HFF-Myc (cell line): ENCODE results near the gene LRRC1.
"Not testable (repeated sequence)": the region's sequence is repeated elsewhere in the genome, so short reads cannot be mapped to it uniquely, and the experiment has no call there.

Source experiments
- DNase-seq: peaks from one replicate; pipeline ENCODE4 v3.0.0-alpha.2; 2011; ENCODE audit warnings: low read depth; ENCODE audit errors: extremely low read depth
- H3K4me3 ChIP-seq: replicated peaks from 2 replicates; pipeline ENCODE4 v1.5.1; 2011; ENCODE audit warnings: low read depth, mild to moderate bottlenecking, control low read depth, low read length
- TF ChIP-seq, protein P1 (sequence below): IDR thresholded peaks from 2 replicates; pipeline ENCODE4 v1.5.1; 2012; ENCODE audit warnings: mild to moderate bottlenecking, low read depth, low read length, control low read depth; ENCODE audit errors: missing control alignments

The LRRC1 gene

DNA sequence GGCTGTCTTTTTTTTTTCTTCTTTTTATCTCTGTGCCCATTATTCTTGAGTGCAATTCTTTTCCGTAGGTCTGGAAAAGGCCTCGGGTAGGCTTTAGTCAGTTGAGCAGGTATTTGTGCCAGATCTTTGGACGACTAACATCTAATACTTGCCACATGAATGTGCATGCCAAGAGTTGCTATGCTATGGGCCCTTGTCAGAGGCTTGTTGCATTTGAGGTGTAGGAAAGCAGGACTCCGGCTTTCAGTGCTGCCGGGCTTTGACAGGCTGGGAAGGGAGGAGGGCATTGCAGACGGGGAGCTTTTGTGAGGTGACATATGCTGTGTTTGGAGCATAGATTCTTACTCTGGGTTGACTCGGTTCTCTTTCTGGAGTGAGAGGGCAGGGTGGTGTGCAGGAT, 10.2 kb downstream of the LRRC1 start:
- DNase-seq: no peak
- TF ChIP-seq, protein P1, sequence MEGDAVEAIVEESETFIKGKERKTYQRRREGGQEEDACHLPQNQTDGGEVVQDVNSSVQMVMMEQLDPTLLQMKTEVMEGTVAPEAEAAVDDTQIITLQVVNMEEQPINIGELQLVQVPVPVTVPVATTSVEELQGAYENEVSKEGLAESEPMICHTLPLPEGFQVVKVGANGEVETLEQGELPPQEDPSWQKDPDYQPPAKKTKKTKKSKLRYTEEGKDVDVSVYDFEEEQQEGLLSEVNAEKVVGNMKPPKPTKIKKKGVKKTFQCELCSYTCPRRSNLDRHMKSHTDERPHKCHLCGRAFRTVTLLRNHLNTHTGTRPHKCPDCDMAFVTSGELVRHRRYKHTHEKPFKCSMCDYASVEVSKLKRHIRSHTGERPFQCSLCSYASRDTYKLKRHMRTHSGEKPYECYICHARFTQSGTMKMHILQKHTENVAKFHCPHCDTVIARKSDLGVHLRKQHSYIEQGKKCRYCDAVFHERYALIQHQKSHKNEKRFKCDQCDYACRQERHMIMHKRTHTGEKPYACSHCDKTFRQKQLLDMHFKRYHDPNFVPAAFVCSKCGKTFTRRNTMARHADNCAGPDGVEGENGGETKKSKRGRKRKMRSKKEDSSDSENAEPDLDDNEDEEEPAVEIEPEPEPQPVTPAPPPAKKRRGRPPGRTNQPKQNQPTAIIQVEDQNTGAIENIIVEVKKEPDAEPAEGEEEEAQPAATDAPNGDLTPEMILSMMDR: no peak
- no peak overlapping the region for H3K4me3 ChIP-seq

DNA sequence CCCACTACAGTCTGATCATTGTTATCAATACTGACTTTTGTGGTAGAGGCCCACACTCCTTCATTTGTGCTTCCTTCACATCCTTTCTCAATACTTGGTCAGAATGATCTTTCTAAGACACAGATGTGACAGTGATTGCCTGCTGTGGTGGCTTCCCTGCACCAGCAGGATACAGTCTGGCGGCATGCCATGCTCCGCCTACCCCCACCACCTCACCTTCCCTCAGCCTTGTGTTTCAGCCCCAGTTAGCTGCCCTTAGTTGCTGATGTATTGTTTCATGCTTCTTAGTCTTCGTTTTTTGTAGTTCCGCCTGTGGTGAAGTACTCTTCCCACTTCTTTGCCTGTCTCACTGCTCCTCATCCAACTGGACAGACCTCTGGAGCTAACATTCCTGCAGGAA, 10.9 kb downstream of the LRRC1 start:
- no peak overlapping the region for H3K4me3 ChIP-seq
- no peak for DNase-seq
- TF ChIP-seq, protein P1: no peak

DNA sequence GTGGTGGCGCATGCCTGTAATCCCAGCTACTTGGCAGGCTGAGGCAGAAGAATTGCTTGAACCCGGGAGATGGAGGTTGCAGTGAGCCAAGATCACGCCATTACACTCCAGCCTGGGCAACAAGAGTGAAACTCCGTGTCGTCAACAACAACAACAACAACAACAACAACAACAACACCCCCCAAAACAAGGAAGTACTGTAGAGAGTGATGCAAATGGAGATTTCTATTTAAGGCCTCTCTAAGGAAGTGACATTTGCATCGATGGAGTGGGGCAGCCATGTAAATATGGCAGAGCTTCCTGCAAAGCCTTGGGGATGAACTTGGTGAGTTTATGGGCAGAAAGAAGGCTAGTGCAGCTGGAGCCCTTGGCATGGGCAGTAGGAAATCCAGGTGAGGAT, 12.8 kb downstream of the LRRC1 start:
- not testable (repeated sequence) for DNase-seq

DNA sequence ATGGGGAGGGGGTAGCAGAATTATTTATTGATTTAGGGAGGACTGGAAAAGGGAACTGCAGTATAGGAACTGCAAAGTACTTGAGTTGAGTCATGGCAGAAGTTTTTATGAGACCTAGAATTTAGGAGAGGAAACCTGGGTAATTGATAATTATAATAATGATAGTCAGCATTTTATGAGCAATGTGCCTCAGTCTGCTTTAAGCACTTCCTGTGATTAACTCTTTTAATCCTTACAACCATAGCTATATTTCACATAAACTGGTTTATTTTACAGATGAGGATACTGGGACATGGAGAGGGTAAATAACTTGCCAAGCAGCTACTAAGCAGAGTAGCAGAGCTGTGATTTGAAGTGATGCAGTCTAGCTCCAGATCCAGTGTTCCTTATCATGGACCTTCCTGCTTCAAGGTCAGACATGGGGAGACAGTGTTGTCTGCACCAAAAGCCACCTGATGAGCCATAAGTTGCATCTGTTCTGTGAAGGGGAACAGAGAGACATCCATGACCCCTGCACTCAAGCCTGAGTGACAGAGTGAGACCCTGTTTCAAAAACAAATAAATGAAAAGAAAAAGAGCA, 13.6 kb downstream of the LRRC1 start:
- no peak for DNase-seq
- TF ChIP-seq, protein P1: no peak
- H3K4me3 ChIP-seq: no peak overlapping the region

More for the DNA sequence above, 12.8 kb downstream of the LRRC1 start:
- H3K4me3 ChIP-seq: not testable (repeated sequence)

DNA sequence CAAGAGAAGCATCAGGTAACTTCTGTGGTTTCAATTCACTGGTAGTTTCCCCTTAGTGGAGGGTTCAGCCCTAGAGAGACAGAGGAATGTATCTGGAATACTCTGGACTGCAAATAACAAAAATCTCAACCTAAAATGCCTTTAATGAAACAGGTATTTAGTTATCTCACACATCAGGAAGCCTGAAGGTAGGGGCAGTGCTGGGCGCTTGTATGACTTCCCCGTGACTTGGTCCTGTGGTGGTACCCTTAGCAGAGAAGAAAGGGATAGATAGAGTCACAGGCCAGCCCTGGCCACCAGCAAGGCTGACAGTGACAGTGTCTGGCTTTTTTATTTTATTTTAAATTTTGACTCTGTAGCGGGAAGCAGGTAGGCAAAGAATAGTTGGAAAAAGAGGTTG, 14.9 kb downstream of the LRRC1 start:
- TF ChIP-seq, protein P1: no peak
- no peak overlapping the region for H3K4me3 ChIP-seq
- DNase-seq: no peak

DNA sequence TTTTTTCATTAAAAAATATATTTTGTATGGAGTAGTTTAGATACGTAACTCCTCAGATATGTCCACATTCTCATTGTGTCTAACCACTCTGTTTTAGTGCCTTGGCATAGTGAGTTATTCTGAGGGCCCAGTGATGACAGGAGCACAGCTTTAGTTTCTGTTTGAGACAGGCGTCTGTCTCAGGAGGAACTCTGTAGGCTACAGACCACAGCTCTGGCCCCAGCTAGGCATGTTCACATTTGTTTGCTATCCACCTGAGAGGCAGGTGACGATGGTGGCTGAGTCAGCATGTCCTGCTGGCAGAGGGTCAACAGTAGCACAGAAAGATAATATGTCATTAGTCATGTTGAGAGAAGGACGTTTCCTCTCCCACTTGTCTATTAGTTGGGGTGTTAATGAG, 16.3 kb downstream of the LRRC1 start:
- no peak for DNase-seq
- H3K4me3 ChIP-seq: no peak overlapping the region
- TF ChIP-seq, protein P1: no peak

DNA sequence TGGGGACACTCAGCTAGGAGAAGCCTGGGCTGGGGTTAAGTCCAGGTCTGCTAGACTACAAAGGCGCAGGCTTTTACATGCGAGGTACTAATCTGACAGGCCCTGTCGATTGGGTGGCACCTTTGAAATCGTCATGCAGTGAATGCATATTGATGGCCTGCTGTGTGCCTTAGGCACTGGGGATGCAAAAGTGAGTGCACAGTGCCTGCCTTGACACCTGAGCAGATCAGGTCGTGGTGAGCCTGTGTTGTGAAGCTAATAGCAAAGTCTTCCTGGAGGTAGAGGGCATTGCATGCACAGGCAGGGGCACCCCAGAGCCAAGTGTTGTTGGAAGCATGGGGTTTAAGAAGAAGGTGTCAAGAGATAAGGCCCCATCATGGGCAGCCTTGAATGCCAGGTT, 16.9 kb downstream of the LRRC1 start:
- TF ChIP-seq, protein P1: no peak
- DNase-seq: no peak
- no peak overlapping the region for H3K4me3 ChIP-seq
